ENCODE measurements around the gene ECEL1.

ECEL1 gene

DNA sequence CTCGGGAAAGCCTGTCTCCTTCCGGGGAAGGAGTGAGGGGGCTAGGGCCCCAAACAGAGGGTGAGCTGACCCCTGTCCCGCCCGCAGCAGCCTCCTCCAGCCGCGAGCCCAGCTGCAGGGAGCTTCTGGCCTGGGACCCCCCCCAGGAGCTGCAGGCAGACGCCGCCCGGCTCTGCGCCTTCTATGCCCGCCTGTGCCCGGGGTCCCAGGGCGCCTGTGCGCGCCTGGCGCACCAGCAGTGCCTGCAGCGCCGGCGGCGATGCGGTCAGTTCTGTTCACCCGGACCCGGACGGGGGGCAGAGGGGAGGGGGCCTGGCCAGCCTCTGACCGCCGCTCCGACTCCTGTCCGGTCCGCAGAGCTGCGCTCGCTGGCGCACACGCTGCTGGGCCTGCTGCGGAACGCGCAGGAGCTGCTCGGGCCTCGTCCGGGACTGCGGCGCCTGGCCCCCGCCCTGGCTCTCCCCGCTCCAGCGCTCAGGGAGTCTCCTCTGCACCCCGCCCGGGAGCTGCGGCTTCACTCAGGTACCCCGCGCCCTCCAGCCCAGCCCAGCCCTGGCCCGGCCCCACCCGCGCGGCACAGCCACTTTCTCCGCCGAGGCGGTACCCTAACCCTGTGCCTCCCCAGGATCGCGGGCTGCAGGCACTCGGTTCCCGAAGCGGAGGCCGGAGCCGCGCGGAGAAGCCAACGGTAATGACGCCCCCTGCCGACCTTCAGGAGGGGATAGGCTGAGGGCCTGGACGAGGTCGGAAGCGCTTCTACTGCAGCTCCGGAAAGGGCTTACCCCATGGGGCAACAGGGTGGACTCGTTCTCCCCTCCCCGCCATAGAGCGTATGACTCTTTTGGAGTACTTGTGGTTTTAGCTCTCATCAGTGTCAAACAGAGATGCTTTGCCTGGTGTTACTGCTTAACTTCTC lies 36.3 kb upstream of the ECEL1 start (continued):
- no peak for TF ChIP-seq ZNF214 (tag by site-specific recombination; IDR thresholded peaks at IDR 0.05; ENCODE audit: borderline replicate concordance)
- TF ChIP-seq, protein P1, sequence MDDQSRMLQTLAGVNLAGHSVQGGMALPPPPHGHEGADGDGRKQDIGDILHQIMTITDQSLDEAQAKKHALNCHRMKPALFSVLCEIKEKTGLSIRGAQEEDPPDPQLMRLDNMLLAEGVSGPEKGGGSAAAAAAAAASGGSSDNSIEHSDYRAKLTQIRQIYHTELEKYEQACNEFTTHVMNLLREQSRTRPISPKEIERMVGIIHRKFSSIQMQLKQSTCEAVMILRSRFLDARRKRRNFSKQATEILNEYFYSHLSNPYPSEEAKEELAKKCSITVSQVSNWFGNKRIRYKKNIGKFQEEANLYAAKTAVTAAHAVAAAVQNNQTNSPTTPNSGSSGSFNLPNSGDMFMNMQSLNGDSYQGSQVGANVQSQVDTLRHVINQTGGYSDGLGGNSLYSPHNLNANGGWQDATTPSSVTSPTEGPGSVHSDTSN (CRISPR knock-in tag; IDR thresholded peaks at IDR 0.05): 0 out of 2 replicates have a peak, but pooled peaks have one; percentile 9
- TF ChIP-seq ZBTB21 (tag by site-specific recombination; IDR thresholded peaks at IDR 0.05): no peak
- TF ChIP-seq ZNF530 (tag by site-specific recombination; IDR thresholded peaks at IDR 0.05; ENCODE audit: low read depth): no peak
- no peak for TF ChIP-seq ZNF624 (tag by site-specific recombination; IDR thresholded peaks at IDR 0.05)
- TF ChIP-seq, protein P2, sequence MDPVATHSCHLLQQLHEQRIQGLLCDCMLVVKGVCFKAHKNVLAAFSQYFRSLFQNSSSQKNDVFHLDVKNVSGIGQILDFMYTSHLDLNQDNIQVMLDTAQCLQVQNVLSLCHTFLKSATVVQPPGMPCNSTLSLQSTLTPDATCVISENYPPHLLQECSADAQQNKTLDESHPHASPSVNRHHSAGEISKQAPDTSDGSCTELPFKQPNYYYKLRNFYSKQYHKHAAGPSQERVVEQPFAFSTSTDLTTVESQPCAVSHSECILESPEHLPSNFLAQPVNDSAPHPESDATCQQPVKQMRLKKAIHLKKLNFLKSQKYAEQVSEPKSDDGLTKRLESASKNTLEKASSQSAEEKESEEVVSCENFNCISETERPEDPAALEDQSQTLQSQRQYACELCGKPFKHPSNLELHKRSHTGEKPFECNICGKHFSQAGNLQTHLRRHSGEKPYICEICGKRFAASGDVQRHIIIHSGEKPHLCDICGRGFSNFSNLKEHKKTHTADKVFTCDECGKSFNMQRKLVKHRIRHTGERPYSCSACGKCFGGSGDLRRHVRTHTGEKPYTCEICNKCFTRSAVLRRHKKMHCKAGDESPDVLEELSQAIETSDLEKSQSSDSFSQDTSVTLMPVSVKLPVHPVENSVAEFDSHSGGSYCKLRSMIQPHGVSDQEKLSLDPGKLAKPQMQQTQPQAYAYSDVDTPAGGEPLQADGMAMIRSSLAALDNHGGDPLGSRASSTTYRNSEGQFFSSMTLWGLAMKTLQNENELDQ (tag by site-specific recombination; IDR thresholded peaks at IDR 0.05; ENCODE audit: low read depth): no peak
- TF ChIP-seq, protein P3, sequence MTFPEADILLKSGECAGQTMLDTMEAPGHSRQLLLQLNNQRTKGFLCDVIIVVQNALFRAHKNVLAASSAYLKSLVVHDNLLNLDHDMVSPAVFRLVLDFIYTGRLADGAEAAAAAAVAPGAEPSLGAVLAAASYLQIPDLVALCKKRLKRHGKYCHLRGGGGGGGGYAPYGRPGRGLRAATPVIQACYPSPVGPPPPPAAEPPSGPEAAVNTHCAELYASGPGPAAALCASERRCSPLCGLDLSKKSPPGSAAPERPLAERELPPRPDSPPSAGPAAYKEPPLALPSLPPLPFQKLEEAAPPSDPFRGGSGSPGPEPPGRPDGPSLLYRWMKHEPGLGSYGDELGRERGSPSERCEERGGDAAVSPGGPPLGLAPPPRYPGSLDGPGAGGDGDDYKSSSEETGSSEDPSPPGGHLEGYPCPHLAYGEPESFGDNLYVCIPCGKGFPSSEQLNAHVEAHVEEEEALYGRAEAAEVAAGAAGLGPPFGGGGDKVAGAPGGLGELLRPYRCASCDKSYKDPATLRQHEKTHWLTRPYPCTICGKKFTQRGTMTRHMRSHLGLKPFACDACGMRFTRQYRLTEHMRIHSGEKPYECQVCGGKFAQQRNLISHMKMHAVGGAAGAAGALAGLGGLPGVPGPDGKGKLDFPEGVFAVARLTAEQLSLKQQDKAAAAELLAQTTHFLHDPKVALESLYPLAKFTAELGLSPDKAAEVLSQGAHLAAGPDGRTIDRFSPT (tag by site-specific recombination; IDR thresholded peaks at IDR 0.05): no peak; the same call in 1 of the 2 replicates
- TF ChIP-seq, protein P4, sequence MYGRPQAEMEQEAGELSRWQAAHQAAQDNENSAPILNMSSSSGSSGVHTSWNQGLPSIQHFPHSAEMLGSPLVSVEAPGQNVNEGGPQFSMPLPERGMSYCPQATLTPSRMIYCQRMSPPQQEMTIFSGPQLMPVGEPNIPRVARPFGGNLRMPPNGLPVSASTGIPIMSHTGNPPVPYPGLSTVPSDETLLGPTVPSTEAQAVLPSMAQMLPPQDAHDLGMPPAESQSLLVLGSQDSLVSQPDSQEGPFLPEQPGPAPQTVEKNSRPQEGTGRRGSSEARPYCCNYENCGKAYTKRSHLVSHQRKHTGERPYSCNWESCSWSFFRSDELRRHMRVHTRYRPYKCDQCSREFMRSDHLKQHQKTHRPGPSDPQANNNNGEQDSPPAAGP (tag by site-specific recombination; IDR thresholded peaks at IDR 0.05): no peak
- TF ChIP-seq, protein P5, sequence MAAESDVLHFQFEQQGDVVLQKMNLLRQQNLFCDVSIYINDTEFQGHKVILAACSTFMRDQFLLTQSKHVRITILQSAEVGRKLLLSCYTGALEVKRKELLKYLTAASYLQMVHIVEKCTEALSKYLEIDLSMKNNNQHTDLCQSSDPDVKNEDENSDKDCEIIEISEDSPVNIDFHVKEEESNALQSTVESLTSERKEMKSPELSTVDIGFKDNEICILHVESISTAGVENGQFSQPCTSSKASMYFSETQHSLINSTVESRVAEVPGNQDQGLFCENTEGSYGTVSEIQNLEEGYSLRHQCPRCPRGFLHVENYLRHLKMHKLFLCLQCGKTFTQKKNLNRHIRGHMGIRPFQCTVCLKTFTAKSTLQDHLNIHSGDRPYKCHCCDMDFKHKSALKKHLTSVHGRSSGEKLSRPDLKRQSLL (tag by site-specific recombination; IDR thresholded peaks at IDR 0.05): peak; percentile 80
- TF ChIP-seq ZFP3 (tag by site-specific recombination; IDR thresholded peaks at IDR 0.05; ENCODE audit: low read depth): no peak

DNA sequence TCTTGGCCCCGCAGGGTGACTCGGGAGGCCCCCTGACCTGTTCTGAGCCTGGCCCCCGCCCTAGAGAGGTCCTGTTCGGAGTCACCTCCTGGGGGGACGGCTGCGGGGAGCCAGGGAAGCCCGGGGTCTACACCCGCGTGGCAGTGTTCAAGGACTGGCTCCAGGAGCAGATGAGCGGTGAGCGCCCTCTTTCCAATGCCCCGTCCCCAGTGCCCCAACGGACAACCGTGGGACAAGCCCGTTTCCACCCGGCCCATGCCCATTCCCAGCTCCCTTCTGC lies 35.7 kb upstream of the ECEL1 start:
- Histone ChIP-seq H3K9me3 (ENCODE audit: control insufficient read depth, insufficient read depth, low read depth, low read length) (no peaks in the 10 kb centered on the region), H3K4me3 (ENCODE audit: low read depth, low read length) (no peak overlapping the region; the same call in none of the 2 replicates), H3K36me3 (ENCODE audit: control insufficient read depth in 2 of 2, insufficient read depth in 1 of 2, low read length in 2 of 2) (no peaks in the 10 kb centered on the region), H3K4me1 (ENCODE audit: control insufficient read depth, insufficient read depth, low read length) (no peaks in the 10 kb centered on the region; the same call in 1 of the 2 replicates), H3K27ac (ENCODE audit: extremely low read depth, low read depth, low read length) (no peak overlapping the region; the same call in 1 of the 2 replicates)
- ChIA-PET POLR2A (no interaction called here), CTCF (interaction anchor here (0.6 to 4.9 kb wide), 17 partner anchors 8 to 1465 kb away, joined by 3 to 77 read pairs (median 3); partner anchors contain the start of gene ECEL1)
- TF ChIP-seq, protein P5 (tag by site-specific recombination; IDR thresholded peaks at IDR 0.05): no peak
- TF ChIP-seq ZBTB7A (tag by site-specific recombination; IDR thresholded peaks at IDR 0.05; ENCODE audit: low read depth) (no peak), ZNF274 (IDR thresholded peaks at IDR 0.05; ENCODE audit: low read length) (no peak), ZNF274 (tag by site-specific recombination; IDR thresholded peaks at IDR 0.05; ENCODE audit: borderline replicate concordance) (no peak)
- TF ChIP-seq, protein P6, sequence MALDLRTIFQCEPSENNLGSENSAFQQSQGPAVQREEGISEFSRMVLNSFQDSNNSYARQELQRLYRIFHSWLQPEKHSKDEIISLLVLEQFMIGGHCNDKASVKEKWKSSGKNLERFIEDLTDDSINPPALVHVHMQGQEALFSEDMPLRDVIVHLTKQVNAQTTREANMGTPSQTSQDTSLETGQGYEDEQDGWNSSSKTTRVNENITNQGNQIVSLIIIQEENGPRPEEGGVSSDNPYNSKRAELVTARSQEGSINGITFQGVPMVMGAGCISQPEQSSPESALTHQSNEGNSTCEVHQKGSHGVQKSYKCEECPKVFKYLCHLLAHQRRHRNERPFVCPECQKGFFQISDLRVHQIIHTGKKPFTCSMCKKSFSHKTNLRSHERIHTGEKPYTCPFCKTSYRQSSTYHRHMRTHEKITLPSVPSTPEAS (tag by site-specific recombination; IDR thresholded peaks at IDR 0.05): no peak
- TF ChIP-seq, protein P7, sequence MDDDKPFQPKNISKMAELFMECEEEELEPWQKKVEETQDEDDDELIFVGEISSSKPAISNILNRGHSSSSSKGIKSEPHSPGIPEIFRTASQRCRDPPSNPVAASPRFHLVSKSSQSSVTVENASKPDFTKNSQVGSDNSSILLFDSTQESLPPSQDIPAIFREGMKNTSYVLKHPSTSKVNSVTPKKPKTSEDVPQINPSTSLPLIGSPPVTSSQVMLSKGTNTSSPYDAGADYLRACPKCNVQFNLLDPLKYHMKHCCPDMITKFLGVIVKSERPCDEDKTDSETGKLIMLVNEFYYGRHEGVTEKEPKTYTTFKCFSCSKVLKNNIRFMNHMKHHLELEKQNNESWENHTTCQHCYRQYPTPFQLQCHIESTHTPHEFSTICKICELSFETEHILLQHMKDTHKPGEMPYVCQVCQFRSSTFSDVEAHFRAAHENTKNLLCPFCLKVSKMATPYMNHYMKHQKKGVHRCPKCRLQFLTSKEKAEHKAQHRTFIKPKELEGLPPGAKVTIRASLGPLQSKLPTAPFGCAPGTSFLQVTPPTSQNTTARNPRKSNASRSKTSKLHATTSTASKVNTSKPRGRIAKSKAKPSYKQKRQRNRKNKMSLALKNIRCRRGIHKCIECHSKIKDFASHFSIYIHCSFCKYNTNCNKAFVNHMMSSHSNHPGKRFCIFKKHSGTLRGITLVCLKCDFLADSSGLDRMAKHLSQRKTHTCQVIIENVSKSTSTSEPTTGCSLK (tag by site-specific recombination; IDR thresholded peaks at IDR 0.05): no peak
- TF ChIP-seq, protein P8, sequence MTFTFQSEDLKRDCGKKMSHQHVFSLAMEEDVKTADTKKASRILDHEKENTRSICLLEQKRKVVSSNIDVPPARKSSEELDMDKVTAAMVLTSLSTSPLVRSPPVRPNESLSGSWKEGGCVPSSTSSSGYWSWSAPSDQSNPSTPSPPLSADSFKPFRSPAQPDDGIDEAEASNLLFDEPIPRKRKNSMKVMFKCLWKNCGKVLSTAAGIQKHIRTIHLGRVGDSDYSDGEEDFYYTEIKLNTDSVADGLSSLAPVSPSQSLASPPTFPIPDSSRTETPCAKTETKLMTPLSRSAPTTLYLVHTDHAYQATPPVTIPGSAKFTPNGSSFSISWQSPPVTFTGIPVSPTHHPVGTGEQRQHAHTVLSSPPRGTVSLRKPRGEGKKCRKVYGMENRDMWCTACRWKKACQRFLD (tag by site-specific recombination; IDR thresholded peaks at IDR 0.05): no peak
- TF ChIP-seq, protein P9, sequence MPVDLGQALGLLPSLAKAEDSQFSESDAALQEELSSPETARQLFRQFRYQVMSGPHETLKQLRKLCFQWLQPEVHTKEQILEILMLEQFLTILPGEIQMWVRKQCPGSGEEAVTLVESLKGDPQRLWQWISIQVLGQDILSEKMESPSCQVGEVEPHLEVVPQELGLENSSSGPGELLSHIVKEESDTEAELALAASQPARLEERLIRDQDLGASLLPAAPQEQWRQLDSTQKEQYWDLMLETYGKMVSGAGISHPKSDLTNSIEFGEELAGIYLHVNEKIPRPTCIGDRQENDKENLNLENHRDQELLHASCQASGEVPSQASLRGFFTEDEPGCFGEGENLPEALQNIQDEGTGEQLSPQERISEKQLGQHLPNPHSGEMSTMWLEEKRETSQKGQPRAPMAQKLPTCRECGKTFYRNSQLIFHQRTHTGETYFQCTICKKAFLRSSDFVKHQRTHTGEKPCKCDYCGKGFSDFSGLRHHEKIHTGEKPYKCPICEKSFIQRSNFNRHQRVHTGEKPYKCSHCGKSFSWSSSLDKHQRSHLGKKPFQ (tag by site-specific recombination; IDR thresholded peaks at IDR 0.05): no peak

Data from HEK293 (cell line).